B cell (primary cell): Measurements from ENCODE around the gene GAK. TPM values are rescaled to one million over a fixed set of nuclear protein-coding genes. Genes with fewer than 3 reads are reported as not detected.

Source experiments
- ATAC-seq: fragments of 200-7000 bp; cut with Tn5 transposase; one replicate; pipeline ENCODE4 v1.10.0; 2021; ENCODE audit warnings: low read depth, mild to moderate bottlenecking, moderate number of reproducible peaks, moderate library complexity
- CTCF ChIA-PET: fragments of 350-600 bp; sonication (Branson Sonifier 250); formaldehyde crosslinking; loops from one replicate; lab custom pipeline; 2021; ENCODE audit warnings: antibody characterized with exemption, inconsistent platforms; lab: Charles Lee
- POLR2A ChIA-PET: fragments of 350-600 bp; sonication (Branson Sonifier 250); formaldehyde crosslinking; loops from one replicate; lab custom pipeline; 2021; ENCODE audit warnings: antibody characterized with exemption; lab: Charles Lee
- DNase-seq: peaks from one replicate; pipeline ENCODE4 v3.0.0; 2013
- H2AFZ ChIP-seq: 2 replicates; pipeline ENCODE4 v1.6.1; 2012; ENCODE audit warnings: mild to moderate bottlenecking, low read depth, low read length; ENCODE audit not compliant: insufficient read depth, poor library complexity, severe bottlenecking
- H3K27ac ChIP-seq, 2 donors: 1 replicate in 1 of 2; 2 replicates in 1 of 2; pipeline ENCODE4 v1.5.1; 2012 to 2013; ENCODE audit warnings: low read length in 2 of 2, mild to moderate bottlenecking in 2 of 2, moderate library complexity in 1 of 2
- H3K27me3 ChIP-seq, 4 experiments: fragments of 200-600 bp in 1 of 4; sonication (generic) in 1 of 4; replicated peaks in 1 of 4; 1 replicate in 2 of 4; 2 replicates in 2 of 4; pipeline versions ENCODE4 v1.6.1 to v1.7.0; 2013 to 2016; ENCODE audit warnings: low read length in 3 of 4, mild to moderate bottlenecking in 2 of 4, mixed read lengths in 1 of 4, moderate library complexity in 1 of 4; ENCODE audit not compliant: insufficient read depth in 4 of 4, control insufficient read depth in 3 of 4; ENCODE audit errors: control extremely low read depth in 1 of 4
- H3K36me3 ChIP-seq, 2 experiments: replicated peaks in 1 of 2; 1 replicate in 1 of 2; 2 replicates in 1 of 2; pipeline versions ENCODE4 v1.6.1 to v1.7.1; 2013; ENCODE audit warnings: low read length in 1 of 2; ENCODE audit not compliant: insufficient read depth in 2 of 2, control insufficient read depth in 1 of 2; ENCODE audit errors: control extremely low read depth in 1 of 2, extremely low read depth in 1 of 2
- H3K4me1 ChIP-seq, 2 donors: fragments of 200-600 bp in 1 of 2; sonication (generic) in 1 of 2; 1 replicate in 1 of 2; 2 replicates in 1 of 2; pipeline versions ENCODE4 v1.5.1 to v1.6.1; 2013 to 2017; ENCODE audit warnings: low read length in 2 of 2; ENCODE audit not compliant: control insufficient read depth in 2 of 2, insufficient read depth in 2 of 2
- H3K4me2 ChIP-seq: replicated peaks from 2 replicates; pipeline ENCODE3; 2012; ENCODE audit warnings: mild to moderate bottlenecking, low read depth, low read length; ENCODE audit not compliant: poor library complexity, severe bottlenecking
- H3K4me3 ChIP-seq, 5 experiments: fragments of 200-600 bp in 1 of 5; sonication (generic) in 1 of 5; 1 replicate in 3 of 5; 2 replicates in 2 of 5; pipeline versions ENCODE4 v1.5.1 to v1.7.0; 2011 to 2016; ENCODE audit warnings: low read length in 4 of 5, mild to moderate bottlenecking in 4 of 5, low read depth in 2 of 5, control low read depth in 1 of 5, moderate library complexity in 1 of 5; ENCODE audit not compliant: insufficient read depth in 1 of 5; ENCODE audit errors: control extremely low read depth in 1 of 5, extremely low read depth in 1 of 5
- H3K79me2 ChIP-seq: fragments of 200-600 bp; sonication (generic); one replicate; pipeline ENCODE4 v1.6.0; 2016; ENCODE audit warnings: low read length; ENCODE audit not compliant: control insufficient read depth, insufficient read depth
- H3K9ac ChIP-seq: fragments of 200-600 bp; sonication (generic); 2 replicates; pipeline ENCODE4 v1.6.1; 2017; ENCODE audit warnings: mild to moderate bottlenecking, low read length, moderate library complexity
- H3K9me3 ChIP-seq, 3 donors: one replicate each; pipeline versions ENCODE4 v1.6.1 to v1.7.1; 2013; ENCODE audit warnings: low read length in 2 of 3; ENCODE audit not compliant: control insufficient read depth in 2 of 3, insufficient read depth in 1 of 3; ENCODE audit errors: control extremely low read depth in 1 of 3
- H4K20me1 ChIP-seq: 2 replicates; pipeline ENCODE4 v1.6.0; 2012; ENCODE audit warnings: mild to moderate bottlenecking, low read length; ENCODE audit not compliant: insufficient read depth, control insufficient read depth, poor library complexity, severe bottlenecking
- H3K27ac Mint-ChIP-seq: one replicate; pipeline ENCODE4 v1.8.0; 2021; ENCODE audit warnings: mixed read lengths
- H3K27me3 Mint-ChIP-seq: one replicate; pipeline ENCODE4 v1.8.0; 2021; ENCODE audit warnings: mixed read lengths
- H3K4me1 Mint-ChIP-seq: one replicate; pipeline ENCODE4 v1.8.0; 2021; ENCODE audit warnings: mixed read lengths
- H3K4me3 Mint-ChIP-seq: one replicate; pipeline ENCODE4 v1.8.0; 2021; ENCODE audit warnings: mixed read lengths
- H3K9me3 Mint-ChIP-seq: one replicate; pipeline ENCODE4 v1.8.0; 2022; ENCODE audit warnings: mixed read lengths; ENCODE audit not compliant: insufficient read depth
- CTCF ChIP-seq: fragments of 200-600 bp; IDR thresholded peaks from one replicate; pipeline ENCODE4 v1.8.0; 2022; ENCODE audit warnings: antibody characterized with exemption, mild to moderate bottlenecking
- EZH2 ChIP-seq: IDR thresholded peaks from 2 replicates; pipeline ENCODE4 v1.6.1; 2012; ENCODE audit warnings: borderline replicate concordance, low read depth, mild to moderate bottlenecking, moderate library complexity, low read length; ENCODE audit not compliant: insufficient read depth, poor library complexity, severe bottlenecking
- WGBS: methylation state at CpG from one replicate; pipeline ENCODE4 v1.1.5; 2013; ENCODE audit warnings: missing lambda C conversion rate; ENCODE audit not compliant: insufficient coverage; 5-methylcytosine and 5-hydroxymethylcytosine counted together
- intact Hi-C: fragments of 100-400 bp; cut with micrococcal nuclease; formaldehyde crosslinking; loops from one replicate; pipeline ENCODE4 v1.10.0; 2022
- polyA plus RNA-seq: library from polyadenylated mRNA; depleted of rRNA; stranded (reverse); fragments of >200 nt; gene quantifications from 2 replicates; pipeline ENCODE4 v1.2.3, GENCODE V29; 2012
- total RNA-seq, 2 donors: library from RNA; stranded (reverse); fragments of 120-200 nt in 1 of 2; gene quantifications; 1 replicate in 1 of 2; 2 replicates in 1 of 2; pipeline versions ENCODE4 v1.2.3 to v1.2.4, GENCODE V29; 2013 to 2022

GAK gene
- total and polyA plus RNA-seq, 2 donors (not counting 1 experiment from before 2014, with no cell fraction given) = 113 to 283 TPM

- DNase-seq (no peak), ATAC-seq (no peak)
- TF ChIP-seq EZH2 (no peak), CTCF (no peak)
- peaks cover 0 to 5% (median 0%) of the 10 kb centered on the region in 3 donors for H3K9me3 ChIP-seq
- H3K27ac Mint-ChIP-seq = no peak overlapping the region
- no peak overlapping the region for H3K4me3 Mint-ChIP-seq
- H3K36me3 ChIP-seq = peaks cover 0 to 31% of the 10 kb centered on the region in 2 experiments
- 98% methylated on average over 23 of the region's 23 CpGs for WGBS
- H4K20me1 ChIP-seq = peaks cover 47% of the 10 kb centered on the region
- ChIA-PET CTCF (no interaction called here), POLR2A (interaction anchor here (0.7 kb wide), 1 partner anchor 22 kb away, joined by 3 read pairs; no protein-coding TSS in a partner anchor)
- no peak overlapping the region for H3K27ac ChIP-seq
- no peak overlapping the region for H2AFZ ChIP-seq
- H3K4me1 ChIP-seq = peaks cover 0 to 7% of the 10 kb centered on the region in 2 donors
- H3K27me3 ChIP-seq = no peaks in the 10 kb centered on the region
- intact Hi-C loops = no loop called here
- H3K9ac ChIP-seq = no peak overlapping the region
- peaks cover 4% of the 10 kb centered on the region for H3K4me1 Mint-ChIP-seq
- H3K27me3 Mint-ChIP-seq = no peaks in the 10 kb centered on the region
- H3K4me3 ChIP-seq = no peak overlapping the region
- H3K79me2 ChIP-seq = peaks cover 25% of the 10 kb centered on the region
- no peaks in the 10 kb centered on the region for H3K9me3 Mint-ChIP-seq
- no peak overlapping the region for H3K4me2 ChIP-seq
Observed at GRCh38 chr4:951594-952468, 19.7 kb upstream of the GAK start.

GRCh38 chr4:951186-951585, 19.1 kb upstream of the GAK start:
- CTCF ChIA-PET = no interaction called here

More at GRCh38 chr4:951186-951585, 19.1 kb upstream of the GAK start:
- Histone ChIP-seq H3K9ac (no peak overlapping the region), H2AFZ (no peak overlapping the region), H3K36me3 (peaks cover 0 to 31% of the 10 kb centered on the region in 2 experiments), H3K79me2 (peaks cover 31% of the 10 kb centered on the region), H3K4me1 (peaks cover 0 to 13% of the 10 kb centered on the region in 2 donors), H3K4me2 (no peak overlapping the region), H3K27me3 (no peaks in the 10 kb centered on the region), H3K4me3 (no peak overlapping the region), H3K9me3 (peaks cover 0 to 5% (median 0%) of the 10 kb centered on the region in 3 donors), H3K27ac (no peak overlapping the region), H4K20me1 (peaks cover 53% of the 10 kb centered on the region)
- H3K9me3 Mint-ChIP-seq = no peaks in the 10 kb centered on the region
- POLR2A ChIA-PET = no interaction called here
- intact Hi-C loops = no loop called here
- H3K27me3 Mint-ChIP-seq = no peaks in the 10 kb centered on the region
- no peak for DNase-seq
- H3K4me3 Mint-ChIP-seq = no peak overlapping the region
- no peak for ATAC-seq
- H3K27ac Mint-ChIP-seq = no peak overlapping the region
- H3K4me1 Mint-ChIP-seq = peaks cover 7% of the 10 kb centered on the region
- 100% methylated on average over 3 of the region's 7 CpGs for WGBS
- TF ChIP-seq EZH2 = no peak
- TF ChIP-seq CTCF = no peak
